Activated CD8-positive, alpha-beta memory T cell treated with anti-CD3 and anti-CD28 coated beads for 1 hour (primary cell): Measurements from ENCODE around the gene ZCCHC3.
A peak's percentile ranks its signal among the peaks of the same experiment; 100 is the strongest.
"Not testable (repeated sequence)": the region's sequence is repeated elsewhere in the genome, so short reads cannot be mapped to it uniquely, and the experiment has no call there.

Experiments used
- DNase-seq, 2 donors: peaks; one replicate each; pipeline ENCODE4 v3.0.0-alpha.2; 2020; ENCODE audit warnings: low read depth in 1 of 2; ENCODE audit errors: extremely low read depth in 1 of 2

Gene ZCCHC3

DNA sequence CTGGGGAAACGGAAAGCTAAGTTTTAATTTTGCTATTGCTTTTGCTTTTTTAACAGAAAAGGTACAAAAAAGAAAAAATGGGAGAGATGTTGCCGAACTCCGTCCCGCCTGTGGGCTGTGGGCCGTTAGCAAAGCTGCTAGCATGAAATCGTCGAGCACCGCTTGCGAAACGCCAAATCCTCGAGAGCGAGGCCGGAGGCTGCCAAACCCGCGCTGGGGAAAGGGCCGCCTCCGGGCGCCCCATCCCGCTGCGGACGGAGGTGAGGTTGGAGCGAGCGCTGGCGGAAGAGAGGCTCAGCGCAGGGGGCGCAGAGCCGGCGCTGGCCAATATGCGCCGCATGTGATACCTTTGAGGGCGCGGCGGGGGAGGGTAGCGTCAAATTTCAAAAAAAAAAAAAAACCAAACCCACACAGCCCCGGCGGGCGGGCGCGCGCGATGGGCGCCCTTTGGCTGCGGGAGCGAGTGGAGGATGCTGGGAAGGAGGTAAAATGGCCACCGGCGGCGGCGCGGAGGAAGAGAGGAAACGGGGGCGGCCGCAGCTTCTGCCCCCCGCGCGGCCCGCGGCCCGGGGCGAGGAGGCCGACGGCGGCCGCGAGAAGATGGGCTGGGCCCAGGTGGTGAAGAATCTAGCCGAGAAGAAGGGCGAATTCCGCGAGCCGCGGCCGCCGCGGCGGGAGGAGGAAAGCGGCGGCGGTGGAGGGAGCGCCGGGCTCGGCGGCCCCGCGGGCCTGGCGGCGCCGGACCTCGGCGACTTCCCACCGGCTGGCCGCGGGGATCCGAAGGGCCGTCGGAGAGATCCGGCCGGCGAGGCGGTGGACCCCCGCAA lies at the start of gene ZCCHC3:
Gene ZCCHC3 (plus strand): TSS at position 473 of the 827 bp plus-strand sequence. CDS start 17 bp downstream, at position 490.
- peak; percentile 53 to 71 for DNase-seq

- DNase-seq: no peak
Measured at GRCh38 chr20:251354-251753, 46.0 kb upstream of the ZCCHC3 start.

DNA sequence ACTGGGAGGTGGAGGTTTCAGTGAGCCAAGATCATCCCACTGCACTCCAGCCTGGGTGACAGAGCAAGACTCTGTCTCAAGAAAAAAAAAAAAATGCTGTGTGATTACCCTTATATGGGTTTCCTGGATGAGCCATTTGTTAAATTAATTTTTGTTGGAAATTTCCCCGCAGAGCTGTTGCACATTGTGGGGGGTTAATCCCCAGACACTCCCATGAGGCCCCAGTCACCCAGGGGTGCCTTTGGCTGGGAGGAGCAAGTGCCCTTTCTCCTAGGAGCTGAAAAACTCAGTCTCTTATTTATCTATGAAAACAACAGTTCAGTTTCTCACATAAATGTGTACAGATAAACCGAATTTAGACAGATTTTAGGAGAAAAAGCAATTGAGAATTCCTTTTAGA lies 44.6 kb upstream of the ZCCHC3 start:
- DNase-seq: no peak

DNA sequence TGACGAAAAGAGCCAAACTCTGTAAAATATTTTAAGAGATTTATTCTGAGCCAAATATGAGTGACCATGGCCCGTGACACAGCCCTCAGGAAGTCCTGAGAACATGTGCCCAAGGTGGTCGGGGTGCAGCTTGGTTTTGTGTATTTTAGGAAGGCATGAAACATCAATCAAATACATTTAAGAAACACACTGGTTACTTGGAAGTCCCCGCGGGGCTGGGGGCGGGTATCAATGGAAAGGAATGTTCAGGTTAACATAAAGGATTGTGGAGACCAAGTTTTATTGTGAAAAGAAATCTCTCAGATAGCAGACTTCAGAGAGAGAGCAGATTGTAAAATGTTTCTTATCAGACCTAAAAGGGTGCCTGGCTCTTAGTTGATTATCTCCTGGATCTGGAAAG lies 43.9 kb upstream of the ZCCHC3 start:
- not testable (repeated sequence) for DNase-seq

- no peak for DNase-seq
Measured at GRCh38 chr20:257419-257818, 40.0 kb upstream of the ZCCHC3 start, which contains the start of gene DEFB132. DEFB132 (plus strand) TSS chr20:257724; CDS start chr20:257779, 55 bp downstream.

GRCh38 chr20:258269-258858 lies 39.0 kb upstream of the ZCCHC3 start:
- DNase-seq: no peak

- no peak for DNase-seq
Measured at GRCh38 chr20:258963-259362, 38.4 kb upstream of the ZCCHC3 start.

DNA sequence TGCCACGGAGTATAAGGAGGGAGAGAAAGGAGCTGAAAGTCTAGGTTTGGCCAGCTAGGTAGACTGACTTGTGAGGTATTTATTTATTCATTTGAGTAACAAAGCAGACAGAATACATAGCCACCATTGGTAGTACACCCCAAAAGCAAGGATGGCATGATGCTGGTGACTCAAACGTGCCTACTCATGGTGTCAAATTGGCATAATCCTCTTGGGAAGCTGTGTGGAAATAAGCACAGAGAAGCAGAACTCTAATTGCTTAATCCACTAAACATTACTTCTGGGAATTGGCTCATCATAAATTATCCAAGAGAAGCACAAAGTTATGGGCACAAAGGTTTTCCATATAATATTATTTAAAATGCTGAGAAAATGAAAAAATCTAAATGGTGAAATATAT lies 37.4 kb upstream of the ZCCHC3 start:
- DNase-seq: no peak

- DNase-seq: no peak
Measured at GRCh38 chr20:263701-264100, 33.7 kb upstream of the ZCCHC3 start.

DNA sequence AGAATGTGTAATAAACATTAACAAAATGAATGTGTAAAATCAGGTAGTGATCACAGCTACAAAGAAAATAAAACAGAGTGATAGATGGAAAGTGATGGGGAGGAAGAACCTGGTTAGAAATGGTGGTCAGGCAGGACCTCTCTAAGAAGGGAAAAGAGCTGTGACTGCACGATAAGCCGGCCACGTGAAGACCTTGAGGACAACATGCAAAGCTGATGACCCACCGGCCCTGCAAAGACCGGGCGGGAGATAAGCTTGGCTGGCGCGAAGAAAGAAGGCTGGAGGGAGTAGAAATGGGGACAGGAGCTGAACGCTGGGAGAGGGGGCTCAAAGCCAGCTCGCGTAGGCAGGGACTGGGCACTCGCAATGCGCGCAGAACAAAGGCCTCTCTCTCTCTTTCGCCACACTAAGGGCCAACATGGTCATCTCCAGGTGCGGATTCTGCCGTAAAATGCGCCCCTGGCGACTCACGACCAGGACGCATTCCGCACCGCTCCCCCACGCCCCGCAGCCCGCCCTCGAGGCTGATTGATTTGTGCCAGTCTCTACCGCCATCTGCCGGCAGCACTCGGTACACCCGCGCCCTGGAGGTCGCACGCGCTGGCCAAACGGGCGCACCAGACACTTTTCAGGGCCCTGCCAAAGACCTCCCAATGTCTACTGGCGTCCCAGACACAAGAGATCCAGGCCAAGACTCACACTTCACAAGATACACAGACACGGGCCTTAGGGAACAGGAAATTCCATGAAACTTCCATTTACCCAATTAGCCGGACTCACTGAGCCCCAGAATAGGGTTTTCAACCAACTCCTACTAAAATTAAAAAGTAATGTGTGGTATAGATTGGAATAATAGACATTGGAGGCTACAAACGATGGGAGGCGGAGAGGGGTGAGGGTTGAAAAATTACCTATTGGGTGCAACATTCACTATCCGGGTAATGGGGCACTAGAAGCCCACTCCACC lies 30.5 kb upstream of the ZCCHC3 start:
- DNase-seq: peak; percentile 75 to 82

DNA sequence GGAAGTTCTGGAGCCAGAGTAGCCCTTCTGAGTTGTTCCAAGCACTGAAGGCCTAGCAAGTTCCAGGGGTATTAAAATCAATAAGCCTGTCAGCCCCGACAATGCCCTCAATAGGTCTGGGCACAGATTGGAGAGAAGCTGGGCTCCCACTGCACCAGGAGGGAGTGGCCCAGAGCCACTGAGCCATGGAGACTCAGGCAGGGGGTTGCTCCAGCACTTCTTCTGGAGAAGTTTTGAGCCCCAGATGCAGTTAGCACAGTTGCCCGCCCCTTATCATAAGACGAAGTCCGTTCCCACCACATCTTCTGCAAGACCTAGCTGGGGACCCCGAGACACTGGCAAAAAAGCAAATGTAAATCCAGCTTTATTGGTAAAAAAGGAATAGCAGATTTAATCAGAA lies 26.9 kb upstream of the ZCCHC3 start:
- no peak for DNase-seq

- no peak for DNase-seq
Measured at GRCh38 chr20:271069-271468, 26.3 kb upstream of the ZCCHC3 start.

DNA sequence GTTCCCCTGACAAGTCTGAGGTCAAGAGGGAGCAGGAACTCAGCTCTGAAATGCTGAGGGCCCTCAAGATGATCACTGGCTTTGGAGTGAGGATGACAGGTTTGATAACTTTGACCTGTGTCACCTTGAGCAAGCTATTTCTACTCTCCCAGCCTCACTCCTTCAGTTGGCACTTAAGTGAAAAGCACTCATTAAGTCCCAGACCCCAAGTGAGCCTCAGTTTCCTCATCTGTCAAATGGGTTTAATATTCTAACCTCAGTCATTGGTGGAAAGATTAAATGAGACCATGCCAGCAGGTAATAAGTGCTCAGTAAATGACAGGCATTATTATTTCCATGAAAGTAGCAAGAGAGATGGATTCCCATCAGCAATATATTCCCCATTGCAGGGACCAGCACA lies 25.8 kb upstream of the ZCCHC3 start:
- no peak for DNase-seq

GRCh38 chr20:272718-273117 lies 24.7 kb upstream of the ZCCHC3 start:
- DNase-seq: no peak

DNA sequence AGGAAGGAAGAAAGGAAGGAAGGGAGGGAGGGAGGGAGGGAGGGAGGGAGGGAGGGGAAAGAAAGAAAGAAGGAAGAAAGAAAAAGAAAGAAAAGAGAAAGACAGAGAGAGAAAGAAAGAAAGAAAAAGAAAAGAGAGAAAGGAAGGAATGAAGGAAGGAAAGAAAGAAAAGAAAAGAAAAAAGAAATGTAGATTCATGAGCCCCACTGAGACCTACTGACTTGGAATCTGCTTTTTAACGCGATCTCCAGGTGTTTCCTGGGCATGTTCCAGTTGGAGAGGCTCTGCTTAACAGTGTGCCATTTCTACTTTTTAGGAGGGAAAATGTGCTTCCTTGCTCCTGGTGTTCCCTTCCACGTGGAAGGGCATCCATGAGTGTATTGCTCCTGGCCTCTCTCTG lies 23.5 kb upstream of the ZCCHC3 start:
- no peak for DNase-seq

GRCh38 chr20:275791-276190 lies 21.6 kb upstream of the ZCCHC3 start:
- DNase-seq: no peak

GRCh38 chr20:276620-277495 lies 20.5 kb upstream of the ZCCHC3 start:
- DNase-seq: no peak

DNA sequence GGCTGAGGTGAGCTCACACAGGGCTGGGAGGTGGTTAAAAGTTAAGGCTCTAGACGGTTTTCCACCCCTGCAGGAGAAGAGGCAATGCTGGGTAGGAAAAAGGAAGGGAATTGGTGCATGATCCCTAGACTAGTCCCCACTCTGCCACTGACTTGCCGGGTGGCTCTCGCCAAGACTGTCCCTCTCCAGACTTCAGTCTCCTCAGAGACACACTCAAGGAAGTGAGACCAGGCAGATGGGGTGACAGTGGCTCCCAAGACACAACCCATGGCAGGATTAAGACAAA lies 19.9 kb upstream of the ZCCHC3 start:
- no peak for DNase-seq

DNA sequence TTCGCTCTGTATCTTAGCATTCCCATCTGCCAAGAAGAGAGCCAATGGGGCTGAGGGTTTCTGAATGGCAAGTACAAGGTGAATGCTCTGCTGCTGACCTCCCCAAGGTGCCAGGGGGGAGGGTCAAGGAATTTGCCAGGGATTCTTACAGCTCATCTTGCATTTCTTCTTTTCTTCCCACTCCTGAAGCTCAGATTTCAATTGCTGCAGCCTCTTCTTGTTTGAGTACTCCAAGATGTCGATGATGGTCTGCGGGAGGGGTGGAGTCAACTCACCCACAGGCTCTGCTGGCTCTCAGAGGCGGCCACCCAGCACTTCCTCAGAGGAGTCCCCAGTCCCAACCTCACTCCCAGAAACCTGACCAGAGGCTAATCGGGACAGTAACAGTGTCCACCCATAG lies 19.2 kb upstream of the ZCCHC3 start:
- DNase-seq: no peak
